Mesothelial cell of epicardium (in vitro differentiated cells): Measurements from ENCODE around the gene RIOK3. TPM values are rescaled to one million over a fixed set of nuclear protein-coding genes. Genes with fewer than 3 reads are reported as not detected.
"Not testable (repeated sequence)": the region's sequence is repeated elsewhere in the genome, so short reads cannot be mapped to it uniquely, and the experiment has no call there.

ENCODE experiments used
- DNase-seq, 2 experiments: peaks; one replicate each; pipeline ENCODE4 v3.0.0; 2021; ENCODE audit warnings: low spot score in 2 of 2; ENCODE audit not compliant: unreplicated experiment in 2 of 2
- H3K27ac Mint-ChIP-seq: 2 replicates; pipeline ENCODE4 v1.8.0; 2021; ENCODE audit warnings: mixed read lengths
- H3K27me3 Mint-ChIP-seq: 2 replicates; pipeline ENCODE4 v1.8.0; 2021; ENCODE audit warnings: low read depth, mixed read lengths
- H3K36me3 Mint-ChIP-seq: 2 replicates; pipeline ENCODE4 v1.8.0; 2021; ENCODE audit warnings: mixed read lengths
- H3K4me1 Mint-ChIP-seq: 2 replicates; pipeline ENCODE4 v1.8.0; 2021; ENCODE audit warnings: mixed read lengths
- H3K4me3 Mint-ChIP-seq: 2 replicates; pipeline ENCODE4 v1.8.0; 2021; ENCODE audit warnings: mild to moderate bottlenecking, moderate library complexity, mixed read lengths
- H3K9me3 Mint-ChIP-seq: 2 replicates; pipeline ENCODE4 v1.8.0; 2021; ENCODE audit warnings: mixed read lengths
- CTCF ChIP-seq: fragments of 200-600 bp; sonication (generic); IDR thresholded peaks from one replicate; pipeline ENCODE4 v1.5.0; 2021; ENCODE audit warnings: antibody characterized with exemption; ENCODE audit not compliant: unreplicated experiment
- total RNA-seq: library from RNA; stranded (reverse); gene quantifications from 3 replicates; pipeline ENCODE4 v1.2.1, GENCODE V29; 2021

RIOK3 gene
- total RNA-seq, 1 donor from 2014 or later, result 44.2 TPM

- no peak overlapping the region for H3K27ac Mint-ChIP-seq
- no peaks in the 10 kb centered on the region for H3K4me1 Mint-ChIP-seq
- no peak for DNase-seq
- no peaks in the 10 kb centered on the region for H3K36me3 Mint-ChIP-seq
- no peak for TF ChIP-seq CTCF
- no peak overlapping the region for H3K4me3 Mint-ChIP-seq
- no peaks in the 10 kb centered on the region for H3K9me3 Mint-ChIP-seq
- no peaks in the 10 kb centered on the region for H3K27me3 Mint-ChIP-seq
Observed at GRCh38 chr18:23415515-23415914, 37.6 kb upstream of the RIOK3 start.

- no peak for TF ChIP-seq CTCF
- Mint-ChIP-seq H3K27ac (no peak overlapping the region), H3K9me3 (no peaks in the 10 kb centered on the region), H3K27me3 (no peaks in the 10 kb centered on the region), H3K4me1 (no peaks in the 10 kb centered on the region), H3K4me3 (no peak overlapping the region), H3K36me3 (no peaks in the 10 kb centered on the region)
- no peak for DNase-seq
Observed at GRCh38 chr18:23416298-23416697, 36.8 kb upstream of the RIOK3 start.

- no peak overlapping the region for H3K27ac Mint-ChIP-seq
- H3K9me3 Mint-ChIP-seq, result no peaks in the 10 kb centered on the region
- no peak for TF ChIP-seq CTCF
- peaks cover 8% of the 10 kb centered on the region for H3K4me1 Mint-ChIP-seq
- no peak overlapping the region for H3K4me3 Mint-ChIP-seq
- H3K27me3 Mint-ChIP-seq, result no peaks in the 10 kb centered on the region
- H3K36me3 Mint-ChIP-seq, result peaks cover 4% of the 10 kb centered on the region
- DNase-seq, result no peak
Observed at GRCh38 chr18:23421277-23421676, 31.8 kb upstream of the RIOK3 start.

- Mint-ChIP-seq H3K36me3 (peaks cover 6% of the 10 kb centered on the region), H3K27me3 (no peaks in the 10 kb centered on the region), H3K27ac (no peak overlapping the region), H3K4me1 (peaks cover 8% of the 10 kb centered on the region), H3K4me3 (no peak overlapping the region), H3K9me3 (no peaks in the 10 kb centered on the region)
- TF ChIP-seq CTCF, result no peak
- no peak for DNase-seq
Observed at GRCh38 chr18:23422751-23423418, 30.2 kb upstream of the RIOK3 start.

- H3K4me1 Mint-ChIP-seq, result peaks cover 8% of the 10 kb centered on the region
- H3K4me3 Mint-ChIP-seq, result no peak overlapping the region
- no peak for DNase-seq
- TF ChIP-seq CTCF, result no peak
- no peaks in the 10 kb centered on the region for H3K27me3 Mint-ChIP-seq
- H3K9me3 Mint-ChIP-seq, result peaks cover 4% of the 10 kb centered on the region
- H3K27ac Mint-ChIP-seq, result no peak overlapping the region
- peaks cover 15% of the 10 kb centered on the region for H3K36me3 Mint-ChIP-seq
Observed at GRCh38 chr18:23424616-23425015, 28.5 kb upstream of the RIOK3 start.

GRCh38 chr18:23428821-23429220 is 24.3 kb upstream of the RIOK3 start:
- Mint-ChIP-seq H3K9me3 (peaks cover 4% of the 10 kb centered on the region), H3K4me1 (no peaks in the 10 kb centered on the region), H3K4me3 (no peak overlapping the region), H3K27me3 (no peaks in the 10 kb centered on the region), H3K36me3 (peaks cover 18% of the 10 kb centered on the region), H3K27ac (no peak overlapping the region)
- TF ChIP-seq CTCF, result no peak
- no peak for DNase-seq

- not testable (repeated sequence) for H3K4me3 Mint-ChIP-seq, H3K4me1 Mint-ChIP-seq, H3K27ac Mint-ChIP-seq, DNase-seq, H3K9me3 Mint-ChIP-seq, H3K27me3 Mint-ChIP-seq
- peaks cover 18% of the 10 kb centered on the region for H3K36me3 Mint-ChIP-seq
Observed at GRCh38 chr18:23429538-23429937, 23.5 kb upstream of the RIOK3 start.
